ENCODE data around the gene NRXN3.
A peak's percentile ranks its signal among the peaks of the same experiment; 100 is the strongest.

NRXN3 gene

DNA sequence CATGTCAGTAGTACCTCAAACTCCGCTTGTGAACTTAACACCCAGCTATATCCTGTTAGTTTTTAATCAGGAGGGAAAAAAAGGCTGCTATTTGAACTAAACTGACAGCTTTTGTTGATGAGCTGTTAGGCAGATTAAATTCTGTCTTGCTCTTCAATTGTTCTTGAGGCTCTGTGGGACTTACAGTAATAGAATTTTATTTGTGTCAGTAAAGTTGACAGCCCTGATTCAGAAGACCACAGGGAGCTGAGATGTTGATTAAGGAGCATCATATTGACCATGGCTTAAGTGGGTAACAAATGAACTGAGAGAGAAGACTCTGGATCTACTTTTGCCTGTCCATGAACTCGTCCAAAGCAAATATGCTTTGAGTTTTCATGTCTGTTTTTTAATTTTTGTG, 1418.2 kb downstream of the NRXN3 start:
- DNase-seq (ENCODE audit: low spot score) (no peak), FAIRE-seq (no peak)

DNA sequence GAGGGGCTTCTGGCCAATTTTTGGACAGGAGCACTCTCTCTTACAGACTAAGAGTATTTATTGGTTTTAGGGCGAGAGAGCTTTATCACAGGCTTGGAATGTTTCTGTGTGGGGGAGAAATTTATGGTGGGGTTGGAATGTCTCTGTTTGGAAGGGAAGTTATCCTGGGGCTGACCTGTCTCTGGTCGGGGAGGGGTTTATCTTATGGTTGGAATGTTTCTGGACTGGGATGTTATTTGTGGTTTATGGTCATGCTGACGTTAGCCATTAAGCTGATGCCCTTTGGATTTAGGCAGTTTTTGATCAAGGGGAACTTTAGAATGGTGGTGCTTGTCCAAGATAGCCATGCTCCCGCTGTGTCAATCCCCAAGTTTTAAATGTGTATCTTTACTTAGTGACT, 1426.4 kb downstream of the NRXN3 start:
- DNase-seq (ENCODE audit: low spot score) = peak; percentile 75
- peak; percentile 82 for FAIRE-seq

DNA sequence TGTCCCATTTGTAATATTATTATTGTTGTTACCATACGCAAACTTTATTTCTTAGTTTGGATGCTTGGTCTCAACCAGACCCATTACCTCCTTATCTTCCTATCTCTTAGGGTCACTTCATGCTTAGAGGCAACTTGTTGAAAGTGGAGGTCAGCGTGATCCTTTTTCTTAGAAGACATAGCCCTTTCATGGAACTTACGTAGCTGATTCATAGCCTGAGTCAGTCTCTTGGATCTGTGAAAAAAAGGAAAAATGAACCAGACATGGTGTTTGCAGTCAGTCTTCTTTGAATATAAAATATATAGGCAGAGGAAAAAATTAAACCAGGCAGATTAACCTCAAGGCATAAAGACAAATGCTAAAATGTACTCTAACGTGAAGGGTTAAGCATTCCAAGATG, 1427.4 kb downstream of the NRXN3 start:
- DNase-seq (ENCODE audit: low spot score) = no peak
- no peak for FAIRE-seq

DNA sequence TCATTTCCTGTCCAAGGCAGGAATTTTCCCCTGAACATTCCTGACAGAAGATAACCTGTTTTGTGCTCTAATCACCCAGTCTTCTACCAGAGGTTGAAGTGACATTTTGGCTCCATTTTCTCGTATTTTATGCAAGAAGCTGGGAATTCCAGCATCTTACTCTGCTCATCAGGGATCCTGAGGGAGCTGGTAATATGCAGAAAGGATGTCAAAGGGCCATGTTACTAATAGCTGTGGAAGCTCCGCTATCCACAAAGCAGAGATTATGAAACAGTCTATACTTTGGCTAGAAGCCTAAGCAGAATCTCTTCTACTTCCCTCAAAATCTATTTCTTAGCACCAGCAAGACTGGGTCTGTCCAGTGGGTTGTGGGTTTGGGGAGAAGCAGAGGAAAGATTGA, 1428.2 kb downstream of the NRXN3 start:
- FAIRE-seq (no peak), DNase-seq (ENCODE audit: low spot score) (no peak)

DNA sequence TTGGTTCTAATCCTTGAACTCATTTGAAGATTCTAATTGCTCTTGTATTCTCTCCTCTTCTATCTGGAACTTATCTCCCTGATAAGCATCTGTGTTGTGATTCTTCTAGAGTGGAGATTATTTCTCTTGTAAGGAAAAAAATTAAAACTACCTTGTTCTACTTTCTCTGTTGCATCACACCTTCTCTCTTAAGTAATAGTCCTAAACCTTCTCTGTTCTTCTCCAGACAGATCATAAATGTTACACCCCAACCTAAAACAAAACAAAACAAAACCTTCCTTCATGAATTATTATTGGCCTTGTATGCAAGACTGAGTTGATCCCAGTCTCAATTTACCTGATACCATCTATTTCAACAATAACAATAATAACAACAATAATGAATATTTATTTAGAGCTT, 1429.1 kb downstream of the NRXN3 start:
- no peak for DNase-seq (ENCODE audit: low spot score)
- FAIRE-seq = no peak

DNA sequence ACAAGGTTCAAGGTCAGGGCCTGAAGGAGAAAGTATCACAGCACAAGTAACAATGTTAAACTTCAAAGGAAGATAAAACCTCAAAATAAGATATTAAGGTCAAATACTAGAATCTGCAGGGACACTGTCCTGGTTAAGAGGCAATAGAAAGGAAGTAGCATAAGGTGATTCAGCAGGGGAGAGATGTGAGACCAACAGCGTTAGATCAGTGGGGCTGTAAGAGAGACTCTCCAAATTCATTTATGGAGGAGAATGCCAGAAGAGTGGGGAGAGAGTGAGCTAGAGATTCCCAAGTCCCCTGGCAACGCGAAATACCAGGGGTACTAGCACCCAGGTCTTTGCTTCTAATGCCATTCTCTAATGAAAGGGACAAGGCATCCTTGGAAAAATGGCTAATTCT, 1430.2 kb downstream of the NRXN3 start:
- no peak for FAIRE-seq

DNA sequence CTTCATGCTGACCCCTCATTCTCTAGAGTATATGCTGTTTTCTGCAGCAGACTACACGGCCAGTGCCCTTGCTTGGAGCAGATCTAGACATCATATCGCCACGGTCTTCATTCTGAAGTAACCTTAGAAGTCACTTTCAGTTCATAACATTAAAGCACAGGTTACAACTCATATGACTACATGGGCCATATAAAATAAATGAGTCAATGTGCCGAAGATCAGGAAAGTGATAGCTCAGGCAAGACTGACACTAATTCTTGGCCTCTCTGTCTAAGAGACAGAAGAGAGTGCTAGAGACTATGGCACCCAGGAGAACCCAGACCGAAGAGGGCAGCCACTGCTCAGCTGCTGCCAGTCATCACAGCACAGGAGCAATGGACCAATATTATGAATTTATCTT, 1431.4 kb downstream of the NRXN3 start:
- DNase-seq (ENCODE audit: low spot score) (no peak), FAIRE-seq (no peak)

More for the DNA sequence above, 1430.2 kb downstream of the NRXN3 start:
- no peak for DNase-seq (ENCODE audit: low spot score)

DNA sequence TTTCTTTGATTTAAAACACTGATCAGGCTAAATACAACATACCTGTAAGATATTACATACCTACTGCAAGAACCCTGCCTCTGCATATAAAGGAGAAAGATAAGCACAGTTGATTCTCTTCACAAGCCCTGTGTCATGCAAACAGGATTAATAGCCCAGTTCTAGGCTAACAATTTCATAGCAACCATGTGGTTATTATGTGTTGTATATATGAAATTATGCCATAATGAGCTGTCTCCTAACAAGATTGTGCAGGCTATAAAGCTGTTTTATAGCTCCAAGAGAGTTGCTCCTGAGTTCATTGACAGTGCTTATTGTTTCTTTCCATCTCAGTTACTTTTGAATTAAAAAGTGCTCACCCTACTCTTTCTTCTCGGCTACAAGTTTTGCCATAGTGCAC, 1431.9 kb downstream of the NRXN3 start:
- FAIRE-seq = no peak
- DNase-seq (ENCODE audit: low spot score) = no peak

DNA sequence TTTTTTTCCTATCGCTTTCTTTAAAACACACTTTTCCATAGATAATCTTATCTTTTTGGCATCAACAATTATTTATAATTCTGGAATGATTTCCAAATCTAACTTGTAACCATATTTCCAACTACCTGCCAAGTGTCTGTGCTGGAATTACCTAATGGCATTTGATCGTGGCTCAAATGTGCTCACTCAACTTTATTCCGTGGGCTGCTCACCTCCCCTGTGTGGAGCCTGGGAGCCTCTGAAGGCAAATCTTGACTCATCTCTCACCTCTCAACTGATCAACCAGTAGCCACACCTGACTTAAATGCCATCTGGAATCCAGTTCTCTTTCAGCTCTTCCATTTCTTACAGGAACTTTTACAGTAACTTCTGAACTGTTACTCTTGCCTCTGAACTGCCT, 1432.6 kb downstream of the NRXN3 start:
- DNase-seq (ENCODE audit: low spot score) (no peak), FAIRE-seq (no peak)

DNA sequence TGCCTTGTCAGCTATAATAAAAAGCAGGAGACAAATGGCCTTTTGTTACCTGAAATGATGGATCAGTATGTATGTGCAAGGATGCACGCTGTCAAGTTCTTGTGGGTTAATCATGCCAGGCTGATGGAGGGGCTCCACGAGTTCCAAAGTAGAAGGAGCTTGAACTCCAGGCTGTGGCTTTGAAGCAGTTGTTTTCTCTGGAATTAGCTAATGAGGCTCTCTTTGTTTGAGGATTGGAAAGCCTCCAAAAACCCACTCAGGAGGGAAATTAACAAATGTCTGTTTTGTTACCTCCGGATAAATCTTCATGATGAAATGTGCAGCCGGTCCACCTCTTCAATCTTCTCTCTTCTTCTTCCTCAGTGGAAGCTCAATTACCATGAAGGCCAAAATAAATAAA, 1435.7 kb downstream of the NRXN3 start:
- no peak for FAIRE-seq

DNA sequence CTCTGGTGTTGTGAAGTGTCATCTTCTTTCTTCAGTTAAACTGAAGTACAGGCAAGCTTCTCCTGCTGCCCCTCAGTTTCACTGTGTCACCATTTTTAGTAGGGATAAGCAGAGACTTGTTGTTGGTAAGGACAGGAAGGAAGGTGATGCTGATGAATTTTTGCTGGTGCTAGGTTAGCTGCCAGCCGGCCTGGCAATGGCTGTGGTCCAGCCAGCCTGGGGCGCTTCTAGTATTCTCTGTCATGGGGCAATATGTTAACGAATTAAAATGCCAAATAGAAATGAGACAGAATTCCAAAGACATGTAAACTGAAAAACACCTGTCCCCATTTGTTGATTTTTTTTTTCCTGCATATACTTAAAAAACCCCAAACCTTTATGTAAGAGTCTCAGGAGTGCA, 1438.3 kb downstream of the NRXN3 start:
- FAIRE-seq (no peak), DNase-seq (ENCODE audit: low spot score) (no peak)

More for the DNA sequence above, 1435.7 kb downstream of the NRXN3 start:
- DNase-seq (ENCODE audit: low spot score) = no peak

DNA sequence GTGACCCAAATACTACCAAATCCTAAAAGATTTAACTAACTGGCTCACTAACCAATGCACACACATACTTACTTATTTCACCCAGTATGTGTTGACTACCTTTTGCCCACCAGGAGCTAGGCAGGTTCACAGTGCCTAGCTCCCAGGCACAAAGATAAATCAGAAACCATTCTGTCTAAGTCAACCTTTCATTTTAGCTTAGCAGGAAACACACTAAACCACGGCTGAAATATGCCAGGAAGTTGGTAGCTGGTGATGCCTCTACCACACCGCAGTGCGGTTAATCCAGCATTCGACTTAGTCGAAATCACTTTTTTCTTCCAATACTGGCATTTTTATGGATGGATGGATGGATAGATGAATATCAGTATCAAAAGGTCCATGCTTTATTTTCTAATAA, 1443.5 kb downstream of the NRXN3 start:
- no peak for DNase-seq (ENCODE audit: low spot score)
- FAIRE-seq = no peak

DNA sequence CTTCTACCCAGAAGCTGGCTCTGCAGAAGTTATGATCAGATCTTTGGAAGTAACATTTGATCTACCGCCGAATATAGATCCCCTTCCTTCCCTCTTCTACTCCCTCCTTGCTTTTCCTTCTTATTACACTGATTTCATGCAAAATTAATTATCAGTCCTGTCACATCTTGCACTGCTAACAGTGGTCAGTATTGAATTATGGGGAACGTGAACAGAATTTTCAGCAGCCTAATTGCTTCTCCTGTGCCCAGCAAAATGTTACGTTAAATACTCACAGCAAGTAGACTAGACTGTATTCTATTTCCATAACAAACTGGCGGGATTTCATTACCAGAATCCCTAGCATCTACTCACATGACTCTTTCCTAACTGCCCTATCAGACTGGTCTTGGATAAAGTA, 1444.3 kb downstream of the NRXN3 start:
- FAIRE-seq = no peak
- DNase-seq (ENCODE audit: low spot score) = no peak

DNA sequence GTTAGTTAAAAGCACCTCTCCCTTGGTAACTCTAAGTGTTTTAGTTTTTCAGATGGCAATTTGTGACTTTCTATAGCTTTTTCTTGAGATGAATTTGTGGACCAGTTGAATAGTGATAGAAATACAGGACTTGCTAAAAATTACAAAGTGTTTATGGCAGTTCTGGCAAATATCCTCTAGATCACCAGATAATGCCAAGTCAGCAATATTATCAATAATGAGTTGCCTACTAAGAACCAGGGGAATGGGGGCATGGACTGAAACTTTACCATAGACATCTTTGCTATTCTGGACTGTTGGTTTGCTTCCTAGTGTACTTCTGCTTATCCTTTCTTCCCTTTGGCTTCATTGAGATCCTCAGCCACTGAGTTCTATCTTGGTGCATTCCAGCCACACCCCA, 1456.9 kb downstream of the NRXN3 start:
- DNase-seq (ENCODE audit: low spot score) (no peak), FAIRE-seq (no peak)

DNA sequence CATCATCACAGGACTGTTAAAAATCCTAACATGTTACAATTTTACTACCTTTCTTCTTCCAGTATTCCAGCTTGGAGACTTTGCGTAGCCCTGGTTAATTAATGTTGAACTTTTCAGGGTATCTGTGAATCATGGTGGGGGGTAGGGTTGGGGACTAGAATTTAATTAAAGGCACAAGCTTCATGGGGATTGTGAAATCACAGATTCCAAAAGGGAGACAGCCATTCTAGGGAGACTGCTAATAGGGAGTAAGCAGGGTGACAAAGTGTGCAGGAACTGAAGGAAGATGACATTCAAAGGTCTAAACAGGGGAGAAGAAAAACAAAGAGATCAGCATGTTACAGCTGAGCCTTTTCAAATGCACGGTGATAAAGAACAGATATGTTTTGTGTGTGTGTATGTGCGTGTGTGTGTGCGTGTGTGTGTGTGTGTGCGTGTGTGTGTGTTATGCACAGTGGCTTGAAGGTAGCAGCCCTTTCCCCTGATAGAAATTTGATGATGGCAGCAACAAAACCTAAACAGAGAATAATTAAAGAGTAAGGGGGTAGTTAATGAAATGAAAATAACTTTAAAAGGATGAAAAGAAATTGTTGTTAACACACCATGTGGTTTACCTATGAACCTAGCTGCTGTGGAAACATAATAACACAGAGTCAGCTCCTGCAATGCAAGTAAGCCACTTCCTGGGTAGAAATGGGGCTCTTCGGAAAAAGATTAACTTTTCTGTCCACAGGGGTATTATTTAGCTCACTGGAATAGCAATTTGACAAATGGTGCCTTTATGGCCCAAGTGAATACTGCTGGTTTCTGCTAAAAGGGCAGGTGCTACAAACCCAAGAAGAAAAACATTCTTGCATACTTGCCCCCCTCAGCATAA, 1459.5 kb downstream of the NRXN3 start:
- DNase-seq (ENCODE audit: low spot score) = peak; percentile 39
- FAIRE-seq = peak; percentile 64

DNA sequence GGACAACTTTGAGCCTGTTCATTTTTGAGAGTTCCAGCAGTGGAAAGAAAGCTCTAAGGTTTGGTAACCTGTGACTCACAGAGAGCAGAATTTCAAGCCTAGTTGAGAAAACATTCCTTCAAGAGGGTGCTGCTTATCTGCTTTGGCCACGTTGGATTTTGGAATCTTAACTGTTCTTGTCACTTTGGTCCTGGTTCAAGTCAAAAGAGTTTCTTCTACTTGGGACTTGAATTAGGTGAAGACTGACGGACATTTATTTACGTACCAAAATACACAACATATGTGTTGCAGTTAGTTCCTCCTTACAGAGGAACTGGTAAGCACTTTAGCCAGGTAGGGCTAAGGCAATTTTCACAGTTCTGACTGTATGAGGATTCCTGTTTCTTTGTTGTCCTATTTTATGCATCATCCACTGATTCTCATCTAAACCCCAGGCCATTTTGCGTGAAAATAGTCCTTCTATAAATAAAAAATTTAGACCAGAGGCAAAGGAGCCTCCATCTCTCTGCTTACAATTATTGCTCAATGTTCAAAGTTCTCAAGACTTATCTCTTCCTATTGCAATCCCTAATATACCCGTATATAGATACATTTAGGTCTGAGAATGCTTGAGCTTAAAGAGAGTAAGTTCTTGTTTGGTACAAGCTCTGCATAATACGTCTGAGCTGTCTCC, 1460.3 kb downstream of the NRXN3 start:
- DNase-seq (ENCODE audit: low spot score) (peak; percentile 14), FAIRE-seq (no peak)

DNA sequence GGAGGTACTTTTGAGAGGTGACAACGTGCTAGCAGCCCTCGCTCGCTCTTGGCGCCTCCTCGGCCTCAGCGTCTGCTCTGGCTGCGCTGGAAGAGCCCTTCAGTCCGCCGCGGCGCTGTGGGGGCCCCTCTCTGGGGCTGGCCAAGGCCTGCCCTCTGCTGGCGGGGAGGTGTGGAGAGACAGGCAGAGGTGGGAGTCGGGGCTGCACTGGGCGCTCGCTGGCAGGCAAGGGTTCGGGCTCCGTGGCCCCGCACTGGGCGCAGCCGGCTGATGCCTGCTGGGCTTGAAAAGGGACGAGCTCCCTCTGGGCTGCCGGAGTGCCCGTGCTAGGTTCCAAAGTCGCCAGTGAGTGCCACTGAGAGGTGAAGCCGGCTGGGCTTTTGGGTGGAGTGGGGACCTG, 1461.1 kb downstream of the NRXN3 start:
- DNase-seq (ENCODE audit: low spot score) = no peak
- no peak for FAIRE-seq

DNA sequence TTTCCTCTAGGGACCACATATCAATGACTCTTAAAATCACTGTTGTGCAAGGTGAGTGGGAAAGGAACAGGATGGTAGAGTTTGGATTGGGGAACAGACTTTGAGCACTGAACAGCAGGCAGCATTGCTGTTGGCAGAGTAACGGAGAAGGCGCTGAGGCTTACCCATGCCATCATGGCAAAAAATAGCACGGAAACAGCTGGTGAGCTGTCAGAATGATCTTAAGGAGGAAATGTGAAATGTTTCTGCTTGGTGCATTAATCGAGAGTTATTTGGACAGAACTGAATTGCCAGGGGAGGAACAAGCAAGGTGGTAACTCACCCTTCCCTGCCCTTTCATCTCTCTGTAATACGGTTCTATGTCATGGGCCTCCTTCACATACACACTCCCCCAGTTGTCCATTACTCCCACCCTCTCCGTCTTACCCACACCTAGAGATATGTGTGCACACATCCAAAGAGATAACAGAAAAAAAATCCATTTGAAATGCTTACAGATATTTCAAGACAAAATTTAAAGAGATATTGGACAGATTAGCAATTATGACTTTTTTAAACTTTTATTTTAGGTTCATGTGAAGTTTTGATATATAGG, 1468.6 kb downstream of the NRXN3 start:
- no peak for FAIRE-seq
- DNase-seq (ENCODE audit: low spot score) = no peak

DNA sequence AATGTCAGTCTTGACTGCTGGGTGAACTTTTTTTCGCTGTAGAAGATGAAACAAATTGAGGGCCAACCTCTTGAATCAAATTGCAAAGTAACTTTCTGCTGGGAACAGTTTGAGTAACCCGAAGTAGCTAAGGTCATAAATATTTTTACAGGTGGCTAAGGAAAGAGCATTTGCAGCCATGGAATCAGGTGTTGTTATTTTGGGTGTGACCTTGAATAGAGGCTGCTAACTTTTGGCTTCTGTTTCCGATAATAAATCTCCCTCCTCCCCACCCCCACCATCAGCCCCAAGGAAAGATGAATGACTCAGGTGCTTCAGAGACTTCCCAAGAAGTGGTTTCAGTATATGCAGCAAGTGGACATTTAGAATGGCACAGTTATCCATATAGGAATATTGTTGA, 1469.4 kb downstream of the NRXN3 start:
- FAIRE-seq (no peak), DNase-seq (ENCODE audit: low spot score) (no peak)

DNA sequence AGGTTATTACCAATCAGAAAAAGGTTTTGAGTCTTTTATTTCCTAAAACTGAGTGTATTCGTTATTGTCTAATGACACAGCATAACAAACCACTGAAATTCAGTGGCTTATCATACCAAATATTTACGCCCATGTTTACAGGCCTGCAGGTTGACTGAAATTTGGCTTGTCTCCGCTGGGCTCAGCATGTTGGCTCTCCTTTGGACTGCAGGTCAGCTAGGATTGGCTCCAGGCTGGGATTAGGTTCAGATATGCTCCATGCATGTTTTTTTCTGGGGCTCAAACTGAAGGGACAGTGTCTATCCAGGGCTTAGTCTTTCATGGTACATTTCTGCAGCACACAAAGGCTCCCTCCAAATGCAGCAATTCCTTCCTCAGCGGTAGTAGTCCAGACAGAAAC, 1471.2 kb downstream of the NRXN3 start:
- no peak for DNase-seq (ENCODE audit: low spot score)

DNA sequence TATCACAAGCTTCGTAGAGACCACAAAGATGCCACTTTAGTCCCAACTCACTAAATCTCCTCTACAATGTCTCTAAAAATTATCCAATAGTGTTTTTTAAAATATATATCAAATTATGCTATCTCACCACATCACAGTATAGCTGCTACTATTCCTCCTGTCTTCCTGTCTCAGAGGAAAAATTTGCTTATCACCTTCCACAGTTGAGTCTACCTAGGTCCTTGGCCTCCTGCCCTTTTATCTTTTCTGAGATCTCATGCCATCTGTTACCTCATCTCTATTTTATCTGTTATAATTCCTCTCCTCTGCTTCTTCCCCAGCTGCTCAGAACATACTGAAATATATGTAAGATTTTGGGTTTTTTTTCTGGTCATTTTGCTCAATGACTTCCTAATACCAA, 1473.0 kb downstream of the NRXN3 start:
- no peak for FAIRE-seq

More for the DNA sequence above, 1471.2 kb downstream of the NRXN3 start:
- FAIRE-seq = no peak

DNA sequence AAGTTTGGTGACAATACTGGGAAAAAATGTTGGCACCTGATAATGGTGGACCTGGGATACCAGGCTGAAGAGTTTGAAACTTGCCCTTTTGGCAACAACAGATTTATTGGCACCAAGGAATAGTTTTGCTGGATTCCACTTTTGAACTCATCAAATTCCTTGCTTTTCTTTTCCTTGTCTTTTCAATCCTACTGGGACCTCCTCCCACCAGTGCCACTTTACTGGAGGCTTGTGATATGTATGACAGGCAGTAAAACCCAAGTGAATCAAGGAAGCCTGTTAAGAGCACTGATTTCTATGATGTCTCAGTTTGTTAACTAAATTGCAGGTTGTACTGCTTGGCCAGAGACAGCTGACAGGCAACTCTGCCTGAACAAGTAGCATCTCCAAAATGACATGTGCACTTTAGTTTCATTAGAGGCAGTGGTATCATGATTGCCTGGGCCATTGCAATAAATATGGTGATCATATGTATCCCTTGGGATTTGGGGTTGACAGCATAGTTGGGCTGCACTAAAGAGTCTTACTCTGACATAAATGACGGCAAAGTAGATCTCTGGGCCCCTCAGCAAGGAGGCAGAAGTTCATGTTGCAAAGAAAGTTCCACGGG, 1475.7 kb downstream of the NRXN3 start:
- FAIRE-seq = no peak
- no peak for DNase-seq (ENCODE audit: low spot score)

More for the DNA sequence above, 1473.0 kb downstream of the NRXN3 start:
- DNase-seq (ENCODE audit: low spot score) = no peak

Measured in RCC 7860 (cell line).